ENCODE results near the gene FUNDC2. TPM values are rescaled to one million over a fixed set of nuclear protein-coding genes. Genes with fewer than 3 reads are reported as not detected.

The FUNDC2 gene
- total and polyA plus RNA-seq, 2 donors from 2014 or later = 98.2 to 239 TPM

DNA sequence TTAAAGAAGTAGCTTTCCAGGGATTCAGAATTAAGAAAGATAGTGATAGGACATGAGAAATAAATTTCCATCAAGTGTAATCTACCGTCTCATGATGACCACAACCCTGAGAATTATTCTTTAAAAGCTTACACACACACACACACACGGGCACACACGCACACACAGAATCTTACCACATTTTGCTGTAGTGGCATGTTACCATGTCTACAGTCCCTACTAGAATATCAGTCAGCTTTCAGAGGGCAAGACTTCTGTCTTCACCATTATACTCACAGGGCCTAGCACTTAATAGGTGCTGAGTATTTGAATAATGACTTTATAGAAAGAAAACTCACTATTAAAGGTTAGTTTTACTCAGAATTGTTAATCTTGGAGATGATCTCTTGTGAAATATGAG lies 28.9 kb downstream of the FUNDC2 start:
- Histone ChIP-seq H3K36me3 (ENCODE audit: control insufficient read depth in 2 of 3, insufficient read depth in 3 of 3, low read length in 3 of 3) (peaks cover 0 to 4% (median 0%) of the 10 kb centered on the region in 3 donors), H3K27me3 (ENCODE audit: control insufficient read depth, insufficient read depth, low read length) (no peaks in the 10 kb centered on the region), H3K9me3 (ENCODE audit: control insufficient read depth in 2 of 3, insufficient read depth in 1 of 3, low read length in 3 of 3) (no peaks in the 10 kb centered on the region), H3K27ac (ENCODE audit: low read depth in 2 of 2, low read length in 2 of 2) (no peak overlapping the region), H3K4me3 (ENCODE audit: low read length in 3 of 3) (no peak overlapping the region), H3K4me1 (ENCODE audit: control insufficient read depth in 2 of 3, insufficient read depth in 2 of 3, low read depth in 1 of 3, low read length in 3 of 3) (peaks cover 0 to 10% (median 0%) of the 10 kb centered on the region in 3 donors), H3K9ac (ENCODE audit: low read length in 3 of 3) (no peak overlapping the region)
- TF ChIP-seq, protein P1, sequence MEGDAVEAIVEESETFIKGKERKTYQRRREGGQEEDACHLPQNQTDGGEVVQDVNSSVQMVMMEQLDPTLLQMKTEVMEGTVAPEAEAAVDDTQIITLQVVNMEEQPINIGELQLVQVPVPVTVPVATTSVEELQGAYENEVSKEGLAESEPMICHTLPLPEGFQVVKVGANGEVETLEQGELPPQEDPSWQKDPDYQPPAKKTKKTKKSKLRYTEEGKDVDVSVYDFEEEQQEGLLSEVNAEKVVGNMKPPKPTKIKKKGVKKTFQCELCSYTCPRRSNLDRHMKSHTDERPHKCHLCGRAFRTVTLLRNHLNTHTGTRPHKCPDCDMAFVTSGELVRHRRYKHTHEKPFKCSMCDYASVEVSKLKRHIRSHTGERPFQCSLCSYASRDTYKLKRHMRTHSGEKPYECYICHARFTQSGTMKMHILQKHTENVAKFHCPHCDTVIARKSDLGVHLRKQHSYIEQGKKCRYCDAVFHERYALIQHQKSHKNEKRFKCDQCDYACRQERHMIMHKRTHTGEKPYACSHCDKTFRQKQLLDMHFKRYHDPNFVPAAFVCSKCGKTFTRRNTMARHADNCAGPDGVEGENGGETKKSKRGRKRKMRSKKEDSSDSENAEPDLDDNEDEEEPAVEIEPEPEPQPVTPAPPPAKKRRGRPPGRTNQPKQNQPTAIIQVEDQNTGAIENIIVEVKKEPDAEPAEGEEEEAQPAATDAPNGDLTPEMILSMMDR (IDR thresholded peaks at IDR 0.05; ENCODE audit: borderline replicate concordance, extremely low read depth, insufficient read depth) = no peak
- intact Hi-C loops (cut with DNase I) = no loop called here
- FAIRE-seq = no peak
- no peak for DNase-seq

DNA sequence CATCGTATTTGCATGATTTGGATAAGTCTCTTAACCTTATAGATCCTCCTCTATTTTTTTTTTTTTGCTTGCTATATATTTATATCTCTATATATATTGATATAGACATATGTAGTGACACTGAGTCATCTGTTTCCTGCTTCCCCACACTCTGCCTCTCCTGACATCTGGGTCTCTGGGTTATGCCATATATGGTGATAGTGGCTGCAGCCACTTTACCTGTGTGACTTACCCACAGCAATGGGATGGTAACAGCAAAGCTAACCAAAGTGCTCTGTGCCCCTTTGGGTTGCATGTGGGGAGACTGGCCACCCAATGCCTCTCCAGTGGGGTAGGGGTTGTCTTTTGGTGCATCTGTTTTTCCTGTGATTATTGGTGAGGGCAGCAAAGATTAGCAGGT lies 29.8 kb downstream of the FUNDC2 start:
- intact Hi-C loops (cut with DNase I) = no loop called here
- DNase-seq = no peak
- Histone ChIP-seq H3K4me1 (ENCODE audit: control insufficient read depth in 2 of 3, insufficient read depth in 2 of 3, low read depth in 1 of 3, low read length in 3 of 3) (peaks cover 0 to 10% (median 0%) of the 10 kb centered on the region in 3 donors), H3K36me3 (ENCODE audit: control insufficient read depth in 2 of 3, insufficient read depth in 3 of 3, low read length in 3 of 3) (peaks cover 0 to 2% (median 0%) of the 10 kb centered on the region in 3 donors), H3K9me3 (ENCODE audit: control insufficient read depth in 2 of 3, insufficient read depth in 1 of 3, low read length in 3 of 3) (no peaks in the 10 kb centered on the region), H3K27ac (ENCODE audit: low read depth in 2 of 2, low read length in 2 of 2) (no peak overlapping the region), H3K4me3 (ENCODE audit: low read length in 3 of 3) (no peak overlapping the region), H3K9ac (ENCODE audit: low read length in 3 of 3) (no peak overlapping the region), H3K27me3 (ENCODE audit: control insufficient read depth, insufficient read depth, low read length) (no peaks in the 10 kb centered on the region)
- TF ChIP-seq, protein P1 (IDR thresholded peaks at IDR 0.05; ENCODE audit: borderline replicate concordance, extremely low read depth, insufficient read depth) = no peak
- no peak for FAIRE-seq

DNA sequence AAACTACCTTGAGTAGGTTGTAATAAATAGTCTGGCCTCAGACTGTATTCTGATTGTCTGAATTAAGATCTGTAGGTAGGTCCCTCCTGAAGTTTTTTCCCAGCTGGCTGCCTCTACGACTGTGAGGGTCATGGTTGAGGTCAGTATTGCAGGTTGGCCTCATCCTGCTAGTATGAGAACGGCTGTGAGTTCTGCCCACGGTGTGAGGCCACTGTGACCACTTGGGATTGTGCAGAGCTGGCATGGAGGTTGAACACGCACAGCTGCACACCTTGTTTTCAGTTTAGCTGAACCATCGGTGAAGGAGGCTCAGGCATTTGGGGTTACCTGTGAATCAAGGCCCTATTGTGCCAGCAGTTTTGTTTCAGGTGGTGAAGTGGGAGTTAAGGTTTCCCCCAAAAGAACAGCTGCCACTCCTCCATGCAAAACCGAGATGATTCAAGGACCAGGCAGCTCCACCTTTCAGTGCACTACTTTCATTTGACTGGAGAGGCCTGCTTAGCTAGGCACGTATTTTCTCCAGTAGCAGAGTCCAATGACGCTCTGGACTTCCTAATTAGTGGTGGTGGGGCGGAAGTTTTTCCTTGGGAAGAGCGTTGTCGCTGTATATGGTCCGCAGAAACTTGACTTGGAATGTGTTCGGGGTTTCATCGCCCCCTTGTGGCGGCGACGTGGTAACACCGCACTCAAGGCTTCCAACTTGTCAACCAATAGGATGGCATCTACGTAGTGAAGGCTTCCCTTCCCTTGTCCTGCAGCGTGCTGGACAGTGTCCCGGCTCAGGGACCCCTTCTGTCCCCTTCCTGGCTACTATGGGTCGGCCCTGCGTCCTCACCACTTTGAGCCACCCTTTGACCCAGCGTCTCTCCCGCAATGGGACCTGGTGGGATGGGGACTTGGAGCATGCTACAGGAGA lies 30.5 kb downstream of the FUNDC2 start:
- no peak overlapping the region for H3K9ac ChIP-seq (ENCODE audit: low read length in 3 of 3)
- peak overlapping the region in 1 of 3 donors; percentile 47 for H3K4me3 ChIP-seq (ENCODE audit: low read length in 3 of 3)
- no peaks in the 10 kb centered on the region for H3K27me3 ChIP-seq (ENCODE audit: control insufficient read depth, insufficient read depth, low read length)
- peaks cover 0 to 10% (median 0%) of the 10 kb centered on the region in 3 donors for H3K4me1 ChIP-seq (ENCODE audit: control insufficient read depth in 2 of 3, insufficient read depth in 2 of 3, low read depth in 1 of 3, low read length in 3 of 3)
- no peak overlapping the region for H3K27ac ChIP-seq (ENCODE audit: low read depth in 2 of 2, low read length in 2 of 2)
- DNase-seq = peak; percentile 72 to 83 (median 80)
- peak; percentile 96 for FAIRE-seq
- no peaks in the 10 kb centered on the region for H3K36me3 ChIP-seq (ENCODE audit: control insufficient read depth in 2 of 3, insufficient read depth in 3 of 3, low read length in 3 of 3)
- H3K9me3 ChIP-seq (ENCODE audit: control insufficient read depth in 2 of 3, insufficient read depth in 1 of 3, low read length in 3 of 3) = no peaks in the 10 kb centered on the region
- intact Hi-C loops (cut with DNase I) = no loop called here
- TF ChIP-seq, protein P1 (IDR thresholded peaks at IDR 0.05; ENCODE audit: borderline replicate concordance, extremely low read depth, insufficient read depth) = peak; percentile 75
